Measurements from ENCODE around the gene RXYLT1. TPM values are rescaled to one million over a fixed set of nuclear protein-coding genes. Genes with fewer than 3 reads are reported as not detected.
A peak's percentile ranks its signal among the peaks of the same experiment; 100 is the strongest.

Gene RXYLT1
- total and polyA plus RNA-seq, 2 experiments from 2014 or later, result 13.8 to 24.1 TPM

- peak; percentile 84 for TF ChIP-seq CTCF (IDR thresholded peaks at IDR 0.05; ENCODE audit: low read depth, low read length)
- Histone ChIP-seq H3K27ac (no peak overlapping the region), H3K4me1 (ENCODE audit: low read depth) (no peaks in the 10 kb centered on the region), H3K36me3 (no peaks in the 10 kb centered on the region), H3K4me3 (no peak overlapping the region), H3K9me3 (ENCODE audit: low read depth) (no peaks in the 10 kb centered on the region), H3K27me3 (no peaks in the 10 kb centered on the region)
- peak; percentile 62 to 86 for DNase-seq (ENCODE audit: low read depth in 1 of 2, low spot score in 1 of 2)
These were observed 46.4 kb downstream of the RXYLT1 start for GRCh38 chr12:63826006-63826585.

GRCh38 chr12:63828867-63829266, 49.2 kb downstream of the RXYLT1 start:
- Histone ChIP-seq H3K36me3 (no peaks in the 10 kb centered on the region), H3K27me3 (no peaks in the 10 kb centered on the region), H3K4me3 (no peak overlapping the region), H3K4me1 (ENCODE audit: low read depth) (no peaks in the 10 kb centered on the region), H3K9me3 (ENCODE audit: low read depth) (no peaks in the 10 kb centered on the region), H3K27ac (no peak overlapping the region)
- no peak for TF ChIP-seq CTCF (IDR thresholded peaks at IDR 0.05; ENCODE audit: low read depth, low read length)
- DNase-seq (ENCODE audit: low read depth in 1 of 2, low spot score in 1 of 2), result no peak

GRCh38 chr12:63836046-63836445, 56.3 kb downstream of the RXYLT1 start:
- no peak for TF ChIP-seq CTCF (IDR thresholded peaks at IDR 0.05; ENCODE audit: low read depth, low read length)
- Histone ChIP-seq H3K36me3 (no peaks in the 10 kb centered on the region), H3K4me1 (ENCODE audit: low read depth) (no peaks in the 10 kb centered on the region), H3K9me3 (ENCODE audit: low read depth) (no peaks in the 10 kb centered on the region), H3K27ac (no peak overlapping the region), H3K27me3 (no peaks in the 10 kb centered on the region), H3K4me3 (no peak overlapping the region)
- no peak for DNase-seq (ENCODE audit: low read depth in 1 of 2, low spot score in 1 of 2)

- Histone ChIP-seq H3K27ac (no peak overlapping the region), H3K27me3 (no peaks in the 10 kb centered on the region), H3K36me3 (no peaks in the 10 kb centered on the region), H3K4me3 (no peak overlapping the region), H3K4me1 (ENCODE audit: low read depth) (no peaks in the 10 kb centered on the region), H3K9me3 (ENCODE audit: low read depth) (no peaks in the 10 kb centered on the region)
- no peak for TF ChIP-seq CTCF (IDR thresholded peaks at IDR 0.05; ENCODE audit: low read depth, low read length)
- DNase-seq (ENCODE audit: low read depth in 1 of 2, low spot score in 1 of 2), result no peak
These were observed 57.2 kb downstream of the RXYLT1 start for GRCh38 chr12:63836936-63837335.

- no peaks in the 10 kb centered on the region for H3K4me1 ChIP-seq (ENCODE audit: low read depth)
- no peak for TF ChIP-seq CTCF (IDR thresholded peaks at IDR 0.05; ENCODE audit: low read depth, low read length)
- H3K4me3 ChIP-seq, result no peak overlapping the region
- no peak overlapping the region for H3K27ac ChIP-seq
- H3K27me3 ChIP-seq, result no peaks in the 10 kb centered on the region
- H3K36me3 ChIP-seq, result no peaks in the 10 kb centered on the region
- no peak for DNase-seq (ENCODE audit: low read depth in 1 of 2, low spot score in 1 of 2)
- H3K9me3 ChIP-seq (ENCODE audit: low read depth), result no peaks in the 10 kb centered on the region
These were observed 58.7 kb downstream of the RXYLT1 start for GRCh38 chr12:63838411-63838810.

Measured in cardiac muscle cell (in vitro differentiated cells and primary cell).